ENCODE results near the gene SLC22A3. TPM values are rescaled to one million over a fixed set of nuclear protein-coding genes. Genes with fewer than 3 reads are reported as not detected.

SLC22A3 gene
- total RNA-seq, 3 donors from 2014 or later (not counting 1 experiment from before 2014, with no cell fraction given) = not detected

GRCh38 chr6:160420969-160421556 lies 72.9 kb downstream of the SLC22A3 start:
- Mint-ChIP-seq H3K27ac (no peak overlapping the region), H3K9me3 (no peaks in the 10 kb centered on the region), H3K36me3 (peaks cover 5% of the 10 kb centered on the region), H3K4me1 (peaks cover under 1 to 1% of the 10 kb centered on the region in 2 donors), H3K4me3 (no peak overlapping the region), H3K27me3 (ENCODE audit: low read depth in 2 of 2) (peaks cover 4 to 18% of the 10 kb centered on the region in 2 donors)
- Histone ChIP-seq H3K9me3 (ENCODE audit: control insufficient read depth, insufficient read depth, low read length) (no peaks in the 10 kb centered on the region), H3K27me3 (ENCODE audit: control insufficient read depth, insufficient read depth, low read length) (no peaks in the 10 kb centered on the region), H3K4me1 (ENCODE audit: control insufficient read depth, insufficient read depth, low read length) (no peaks in the 10 kb centered on the region), H3K27ac (ENCODE audit: low read length) (no peak overlapping the region), H3K36me3 (ENCODE audit: control insufficient read depth, insufficient read depth, low read length) (no peaks in the 10 kb centered on the region), H3K4me3 (ENCODE audit: low read length) (no peak overlapping the region)
- 84% methylated on average over 7 of the region's 7 CpGs for WGBS (ENCODE audit: insufficient coverage)
- TF ChIP-seq CTCF (IDR thresholded peaks at IDR 0.05) = no peak
- ATAC-seq (no peak), DNase-seq (no peak)
- intact Hi-C loops (cut with micrococcal nuclease) = no loop called here

GRCh38 chr6:160421854-160422253 lies 73.7 kb downstream of the SLC22A3 start:
- Histone ChIP-seq H3K4me3 (ENCODE audit: low read length) (no peak overlapping the region), H3K27ac (ENCODE audit: low read length) (no peak overlapping the region), H3K4me1 (ENCODE audit: control insufficient read depth, insufficient read depth, low read length) (no peaks in the 10 kb centered on the region), H3K27me3 (ENCODE audit: control insufficient read depth, insufficient read depth, low read length) (no peaks in the 10 kb centered on the region), H3K36me3 (ENCODE audit: control insufficient read depth, insufficient read depth, low read length) (no peaks in the 10 kb centered on the region), H3K9me3 (ENCODE audit: control insufficient read depth, insufficient read depth, low read length) (no peaks in the 10 kb centered on the region)
- WGBS (ENCODE audit: insufficient coverage) = 94% methylated on average over 5 of the region's 5 CpGs
- Mint-ChIP-seq H3K9me3 (no peaks in the 10 kb centered on the region), H3K27ac (no peak overlapping the region), H3K27me3 (ENCODE audit: low read depth in 2 of 2) (peaks cover 8 to 18% of the 10 kb centered on the region in 2 donors), H3K4me3 (no peak overlapping the region), H3K4me1 (peaks cover 8 to 9% of the 10 kb centered on the region in 2 donors), H3K36me3 (peaks cover 5% of the 10 kb centered on the region)
- no peak for TF ChIP-seq CTCF (IDR thresholded peaks at IDR 0.05)
- intact Hi-C loops (cut with micrococcal nuclease) = no loop called here
- no peak for DNase-seq
- no peak for ATAC-seq

GRCh38 chr6:160424256-160424655 lies 76.1 kb downstream of the SLC22A3 start:
- DNase-seq = no peak
- Mint-ChIP-seq H3K9me3 (no peaks in the 10 kb centered on the region), H3K4me1 (peaks cover 9 to 11% of the 10 kb centered on the region in 2 donors), H3K4me3 (no peak overlapping the region), H3K36me3 (peaks cover 5% of the 10 kb centered on the region), H3K27ac (no peak overlapping the region), H3K27me3 (ENCODE audit: low read depth in 2 of 2) (peaks cover 17 to 23% of the 10 kb centered on the region in 2 donors)
- Histone ChIP-seq H3K4me3 (ENCODE audit: low read length) (no peak overlapping the region), H3K9me3 (ENCODE audit: control insufficient read depth, insufficient read depth, low read length) (no peaks in the 10 kb centered on the region), H3K36me3 (ENCODE audit: control insufficient read depth, insufficient read depth, low read length) (no peaks in the 10 kb centered on the region), H3K27ac (ENCODE audit: low read length) (no peak overlapping the region), H3K4me1 (ENCODE audit: control insufficient read depth, insufficient read depth, low read length) (no peaks in the 10 kb centered on the region), H3K27me3 (ENCODE audit: control insufficient read depth, insufficient read depth, low read length) (peaks cover 3% of the 10 kb centered on the region)
- no peak for ATAC-seq
- intact Hi-C loops (cut with micrococcal nuclease) = no loop called here
- no peak for TF ChIP-seq CTCF (IDR thresholded peaks at IDR 0.05)

- peaks cover 22 to 26% of the 10 kb centered on the region in 2 donors for H3K27me3 Mint-ChIP-seq (ENCODE audit: low read depth in 2 of 2)
- peaks cover 5% of the 10 kb centered on the region for H3K36me3 Mint-ChIP-seq
- Histone ChIP-seq H3K4me1 (ENCODE audit: control insufficient read depth, insufficient read depth, low read length) (no peaks in the 10 kb centered on the region), H3K4me3 (ENCODE audit: low read length) (no peak overlapping the region), H3K9me3 (ENCODE audit: control insufficient read depth, insufficient read depth, low read length) (no peaks in the 10 kb centered on the region), H3K36me3 (ENCODE audit: control insufficient read depth, insufficient read depth, low read length) (no peaks in the 10 kb centered on the region), H3K27me3 (ENCODE audit: control insufficient read depth, insufficient read depth, low read length) (peaks cover 5% of the 10 kb centered on the region), H3K27ac (ENCODE audit: low read length) (no peak overlapping the region)
- peaks cover 9 to 11% of the 10 kb centered on the region in 2 donors for H3K4me1 Mint-ChIP-seq
- no peak for ATAC-seq
- no peak overlapping the region for H3K4me3 Mint-ChIP-seq
- intact Hi-C loops (cut with micrococcal nuclease) = no loop called here
- WGBS (ENCODE audit: insufficient coverage) = 0% methylated on average over 1 of the region's 3 CpGs
- H3K9me3 Mint-ChIP-seq = no peaks in the 10 kb centered on the region
- no peak overlapping the region for H3K27ac Mint-ChIP-seq
- no peak for TF ChIP-seq CTCF (IDR thresholded peaks at IDR 0.05)
- DNase-seq = peak in 1 of 2 donors; percentile 5
These were observed 78.0 kb downstream of the SLC22A3 start for GRCh38 chr6:160426136-160426535.
